SK-N-SH (cell line): Measurements from ENCODE around the gene NBEA. TPM values are rescaled to one million over a fixed set of nuclear protein-coding genes. Genes with fewer than 3 reads are reported as not detected.

Experiments used
- CTCF ChIA-PET: fragments of 300-600, 350-600 bp; formaldehyde crosslinking; extraction: SDS; loops from one replicate; lab custom pipeline; 2021; lab: Yijun Ruan, JAX
- POLR2A ChIA-PET: fragments of 350-600 bp; sonication (Branson Sonifier 250); formaldehyde crosslinking; extraction: SDS; loops from one replicate; lab custom pipeline; 2020; ENCODE audit warnings: antibody characterized with exemption, inconsistent platforms; lab: Yijun Ruan, JAX
- DNase-seq: peaks from one replicate; pipeline ENCODE4 v3.0.0; 2012
- H2AFZ ChIP-seq: fragments of 200-600 bp; sonication (generic); 2 replicates; pipeline ENCODE4 v1.8.1; 2016; ENCODE audit warnings: antibody characterized with exemption, mild to moderate bottlenecking, low read depth
- H3F3A ChIP-seq: fragments of 200-600 bp; sonication (generic); replicated peaks from 2 replicates; pipeline ENCODE3; 2016; ENCODE audit warnings: antibody characterized with exemption, mild to moderate bottlenecking; ENCODE audit not compliant: insufficient read depth
- H3K27ac ChIP-seq, 2 experiments: fragments of 200-500 bp in 1 of 2; fragments of 200-600 bp in 1 of 2; sonication (Bioruptor generic) in 1 of 2; sonication (generic), shearing (Covaris generic) in 1 of 2; 2 replicates each; pipeline versions ENCODE4 v1.5.1 to v1.6.1; 2014 to 2016; ENCODE audit warnings: low read depth in 2 of 2, inconsistent platforms in 1 of 2, low read length in 1 of 2, mild to moderate bottlenecking in 1 of 2, mixed read lengths in 1 of 2
- H3K27me3 ChIP-seq: fragments of 200-600 bp; sonication (generic), shearing (Covaris generic); 2 replicates; pipeline ENCODE4 v1.6.1; 2016; ENCODE audit warnings: mixed run types; ENCODE audit not compliant: insufficient read depth
- H3K36me3 ChIP-seq, 2 experiments: fragments of 200-500 bp in 1 of 2; fragments of 200-600 bp in 1 of 2; sonication (Bioruptor generic) in 1 of 2; sonication (generic) in 1 of 2; replicated peaks in 1 of 2; 2 replicates each; pipeline versions ENCODE3 to v1.5.1; 2014 to 2016; ENCODE audit warnings: low read length in 1 of 2, mild to moderate bottlenecking in 1 of 2; ENCODE audit not compliant: insufficient read depth in 2 of 2, control insufficient read depth in 1 of 2
- H3K4me1 ChIP-seq, 2 experiments: fragments of 200-500 bp in 1 of 2; fragments of 200-600 bp in 1 of 2; sonication (Bioruptor generic) in 1 of 2; sonication (generic), shearing (Covaris generic) in 1 of 2; 2 replicates each; pipeline versions ENCODE4 v1.5.1 to v1.6.1; 2014 to 2016; ENCODE audit warnings: low read depth in 1 of 2, low read length in 1 of 2, mixed run types in 1 of 2; ENCODE audit not compliant: insufficient read depth in 2 of 2, control insufficient read depth in 1 of 2
- H3K4me2 ChIP-seq: fragments of 200-600 bp; sonication (generic), shearing (Covaris generic); 2 replicates; pipeline ENCODE4 v1.6.1; 2017; ENCODE audit warnings: mixed run types
- H3K4me3 ChIP-seq, 2 experiments: fragments of 200-500 bp in 1 of 2; fragments of 200-600 bp in 1 of 2; sonication (Bioruptor generic) in 1 of 2; sonication (generic), shearing (Covaris generic) in 1 of 2; 2 replicates each; pipeline versions ENCODE4 v1.5.1 to v1.8.1; 2014 to 2016; ENCODE audit warnings: low read depth in 2 of 2, inconsistent platforms in 1 of 2, low read length in 1 of 2, mild to moderate bottlenecking in 1 of 2, mixed read lengths in 1 of 2, moderate library complexity in 1 of 2
- H3K79me2 ChIP-seq: fragments of 200-600 bp; sonication (generic); 2 replicates; pipeline ENCODE4 v1.8.1; 2017; ENCODE audit warnings: mild to moderate bottlenecking; ENCODE audit not compliant: insufficient read depth
- H3K9ac ChIP-seq: fragments of 200-600 bp; sonication (generic); 2 replicates; pipeline ENCODE4 v1.6.1; 2017; ENCODE audit warnings: mixed run types
- H3K9me2 ChIP-seq: fragments of 200-600 bp; sonication (generic); 2 replicates; pipeline ENCODE4 v1.6.1; 2017; ENCODE audit warnings: mixed run types
- H3K9me3 ChIP-seq: fragments of 200-600 bp; sonication (generic); 2 replicates; pipeline ENCODE4 v1.6.1; 2017; ENCODE audit warnings: mixed run types, mild to moderate bottlenecking, moderate library complexity
- H4K20me1 ChIP-seq: fragments of 200-600 bp; sonication (generic); 2 replicates; pipeline ENCODE4 v1.6.1; 2017; ENCODE audit warnings: mild to moderate bottlenecking, mixed run types; ENCODE audit not compliant: insufficient read depth
- CHD2 ChIP-seq: fragments of 150-350 bp; IDR thresholded peaks from 2 replicates; pipeline ENCODE4 v1.6.1; 2018; ENCODE audit warnings: low read length; ENCODE audit not compliant: partially characterized antibody
- ELF1 ChIP-seq: IDR thresholded peaks from 2 replicates; pipeline ENCODE4 v1.4.0; 2012
- EP300 ChIP-seq, 2 experiments: IDR thresholded peaks; 2 replicates each; pipeline versions ENCODE4 v1.4.0 to v1.6.1; 2012; ENCODE audit warnings: borderline replicate concordance in 1 of 2, low read depth in 1 of 2, low read length in 1 of 2
- FOXJ3 ChIP-seq: sonication (generic); formaldehyde crosslinking; IDR thresholded peaks from 2 replicates; pipeline ENCODE4 v1.5.1; 2020; ENCODE audit warnings: mild to moderate bottlenecking, missing genetic modification reagents
- GATA2 ChIP-seq: sonication (generic); formaldehyde crosslinking; IDR thresholded peaks from 2 replicates; pipeline ENCODE4 v1.5.0; 2020; ENCODE audit warnings: mild to moderate bottlenecking, missing genetic modification reagents
- IRF3 ChIP-seq: fragments of 150-350 bp; IDR thresholded peaks from 2 replicates; pipeline ENCODE4 v1.6.1; 2016; ENCODE audit warnings: mild to moderate bottlenecking, low read depth, low read length
- MEF2A ChIP-seq: IDR thresholded peaks from 2 replicates; pipeline ENCODE4 v1.4.0; 2012; ENCODE audit warnings: low read depth, borderline replicate concordance
- MXI1 ChIP-seq: IDR thresholded peaks from 2 replicates; pipeline ENCODE4 v1.6.1; 2012; ENCODE audit warnings: mild to moderate bottlenecking, low read depth, low read length, improper control_type of control experiment
- RAD21 ChIP-seq: IDR thresholded peaks from 2 replicates; pipeline ENCODE4 v1.6.1; 2012; ENCODE audit warnings: mild to moderate bottlenecking, low read length
- RCOR1 ChIP-seq: fragments of 150-350 bp; IDR thresholded peaks from 2 replicates; pipeline ENCODE4 v1.6.1; 2017; ENCODE audit warnings: antibody characterized with exemption, low read length
- RFX5 ChIP-seq: IDR thresholded peaks from 2 replicates; pipeline ENCODE4 v1.6.1; 2012; ENCODE audit warnings: mild to moderate bottlenecking, improper control_type of control experiment, low read length
- TCF12 ChIP-seq: IDR thresholded peaks from 2 replicates; pipeline ENCODE4 v1.4.0; 2012
- USF1 ChIP-seq: IDR thresholded peaks from 2 replicates; pipeline ENCODE4 v1.4.0; 2012; ENCODE audit warnings: low read depth, borderline replicate concordance
- USF2 ChIP-seq: fragments of 150-350 bp; IDR thresholded peaks from 2 replicates; pipeline ENCODE4 v1.6.1; 2017; ENCODE audit warnings: antibody characterized with exemption, low read length, low read depth, borderline replicate concordance
- WGBS: methylation state at CpG from one replicate; pipeline ENCODE4 v1.1.6; 2017; ENCODE audit warnings: low lambda C conversion rate; 5-methylcytosine and 5-hydroxymethylcytosine counted together
- polyA plus RNA-seq, 3 experiments: library from polyadenylated mRNA; depleted of rRNA; stranded (reverse); fragments of >200 nt; gene quantifications; 2 replicates each; pipeline ENCODE4 v1.2.3, GENCODE V29; 2012

NBEA gene
- polyA plus RNA-seq, 1 of the 3 experiments (the other 2 are of a cell fraction) = 12.3 TPM

- Histone ChIP-seq H3K9ac (no peak overlapping the region), H3K4me2 (peak overlapping the region; percentile 68; the same call in 1 of the 2 replicates)
Observed at GRCh38 chr13:35389535-35389934, 447.5 kb downstream of the NBEA start.

GRCh38 chr13:35392768-35393167 is 450.7 kb downstream of the NBEA start:
- POLR2A ChIA-PET = interaction anchor here (0.8 kb wide), 1 partner anchor 84 kb away, joined by 3 read pairs; the partner anchor contains the start of gene MAB21L1
- H3K4me3 ChIP-seq = no peak overlapping the region
- H3K4me2 ChIP-seq = no peak overlapping the region
- no peaks in the 10 kb centered on the region for H3F3A ChIP-seq
- H3K9ac ChIP-seq = no peak overlapping the region
- H3K36me3 ChIP-seq = no peaks in the 10 kb centered on the region
- H3K9me3 ChIP-seq = no peaks in the 10 kb centered on the region
- no peak for TF ChIP-seq MEF2A
- TF ChIP-seq, all 33 proteins: peak for 0
- H4K20me1 ChIP-seq = no peaks in the 10 kb centered on the region
- no peak overlapping the region for H2AFZ ChIP-seq
- no peak for DNase-seq
- CTCF ChIA-PET = interaction anchor here (0.6 to 0.9 kb wide), 2 partner anchors 76 to 87 kb away, joined by 3 read pairs; no protein-coding TSS in a partner anchor
- H3K79me2 ChIP-seq = no peaks in the 10 kb centered on the region
- H3K27me3 ChIP-seq = no peaks in the 10 kb centered on the region
- 94% methylated on average over 2 of the region's 2 CpGs for WGBS
- H3K9me2 ChIP-seq = no peaks in the 10 kb centered on the region
- peaks cover 0 to 22% of the 10 kb centered on the region in 2 experiments for H3K4me1 ChIP-seq
- H3K27ac ChIP-seq = peak overlapping the region in 1 of 2 experiments; percentile 22; a peak in 1 of 4 replicates

More at GRCh38 chr13:35389535-35389934, 447.5 kb downstream of the NBEA start:
- Histone ChIP-seq H3K9me3 (no peaks in the 10 kb centered on the region), H3K36me3 (no peaks in the 10 kb centered on the region), H3K4me1 (peaks cover 0 to 26% of the 10 kb centered on the region in 2 experiments), H3K4me3 (no peak overlapping the region), H2AFZ (peak overlapping the region; percentile 77; the same call in 1 of the 2 replicates), H3K79me2 (no peaks in the 10 kb centered on the region), H3K27me3 (no peaks in the 10 kb centered on the region), H4K20me1 (no peaks in the 10 kb centered on the region), H3F3A (no peaks in the 10 kb centered on the region), H3K9me2 (no peaks in the 10 kb centered on the region), H3K27ac (peak overlapping the region; percentile 36 to 97)
- ChIA-PET CTCF (interaction anchor here (1.0 kb wide), 1 partner anchor 10 kb away, joined by 3 read pairs; no protein-coding TSS in a partner anchor), POLR2A (interaction anchor here (1.1 to 1.7 kb wide), 4 partner anchors 82 to 325 kb away, joined by 3 to 6 read pairs (median 4); partner anchors contain the start of gene MAB21L1)
- DNase-seq = peak; percentile 8
- TF ChIP-seq RAD21 (peak; percentile 26; the same call in 1 of the 2 replicates), IRF3 (no peak), USF2 (no peak), CHD2 (peak; percentile 64), TCF12 (peak; percentile 44; the same call in 1 of the 2 replicates), GATA2 (CRISPR knock-in tag) (peak; percentile 84), RCOR1 (peak; percentile 86; the same call in 1 of the 2 replicates), ELF1 (no peak), RFX5 (no peak), USF1 (no peak), MXI1 (no peak), FOXJ3 (CRISPR knock-in tag) (peak; percentile 58; the same call in 1 of the 2 replicates), EP300 (IDR thresholded peaks at IDR 0.05; ENCODE audit: borderline replicate concordance in 1 of 2, low read depth in 1 of 2, low read length in 1 of 2) (peak in 1 of 2 experiments; percentile 90; a peak in 2 of 4 replicates)
